GM18867 (cell line): ENCODE data around the gene LRRC34.

Experiments used
- ATAC-seq: cut with Tn5 transposase; IDR thresholded peaks from one replicate; pipeline ENCODE4 v1.9.1; 2021; ENCODE audit warnings: mild to moderate bottlenecking, moderate library complexity; ENCODE audit not compliant: unreplicated experiment

LRRC34 gene

GRCh38 chr3:169815590-169816150 is 3.0 kb upstream of the LRRC34 start:
- no peak for ATAC-seq

- peak; percentile 95 for ATAC-seq
Measured at GRCh38 chr3:169813757-169814517, 1.2 kb upstream of the LRRC34 start.

- no peak for ATAC-seq
Measured at GRCh38 chr3:169813278-169813677, 574 bp upstream of the LRRC34 start.

- ATAC-seq = no peak
Measured at GRCh38 chr3:169811631-169812331, 923 bp downstream of the LRRC34 start.

- ATAC-seq = no peak
Measured at GRCh38 chr3:169809230-169809795, 3.4 kb downstream of the LRRC34 start.

GRCh38 chr3:169804681-169805080 is 8.0 kb downstream of the LRRC34 start:
- no peak for ATAC-seq

GRCh38 chr3:169792359-169792758 is 20.3 kb downstream of the LRRC34 start:
- ATAC-seq = no peak

GRCh38 chr3:169790687-169791429 is 21.8 kb downstream of the LRRC34 start:
- ATAC-seq = no peak

- no peak for ATAC-seq
Measured at GRCh38 chr3:169790219-169790618, 22.5 kb downstream of the LRRC34 start.

- no peak for ATAC-seq
Measured at GRCh38 chr3:169787791-169788190, 24.9 kb downstream of the LRRC34 start.

GRCh38 chr3:169787120-169787519 is 25.6 kb downstream of the LRRC34 start:
- ATAC-seq = no peak

GRCh38 chr3:169781209-169781855 is 31.4 kb downstream of the LRRC34 start:
- no peak for ATAC-seq

GRCh38 chr3:169780742-169781141 is 32.0 kb downstream of the LRRC34 start:
- no peak for ATAC-seq

GRCh38 chr3:169777822-169778221 is 34.9 kb downstream of the LRRC34 start:
- ATAC-seq = no peak

- no peak for ATAC-seq
Measured at GRCh38 chr3:169774186-169774585, 38.5 kb downstream of the LRRC34 start.

- ATAC-seq = peak; percentile 81
Measured at GRCh38 chr3:169772897-169773816, 39.5 kb downstream of the LRRC34 start, which contains the start of gene MYNN. Gene MYNN (plus strand): TSS chr3:169773396. CDS start chr3:169774296, 900 bp downstream.

GRCh38 chr3:169772305-169772896 is 40.3 kb downstream of the LRRC34 start:
- ATAC-seq = peak; percentile 18

- ATAC-seq = peak; percentile 14
Measured at GRCh38 chr3:169771497-169772304, 41.0 kb downstream of the LRRC34 start.
